ENCODE data around the gene NR2C1. TPM values are rescaled to one million over a fixed set of nuclear protein-coding genes. Genes with fewer than 3 reads are reported as not detected.

NR2C1 gene
- polyA plus RNA-seq, 3 donors = 9.4 to 16.1 (median 12.8) TPM

GRCh38 chr12:94980577-94980976 lies 92.8 kb downstream of the NR2C1 start:
- no peak overlapping the region for H3K27ac ChIP-seq (ENCODE audit: low read depth, low read length)
- WGBS, 3 donors = 55 to 65% (median 65%) methylated on average over 4 of the region's 4 CpGs

DNA sequence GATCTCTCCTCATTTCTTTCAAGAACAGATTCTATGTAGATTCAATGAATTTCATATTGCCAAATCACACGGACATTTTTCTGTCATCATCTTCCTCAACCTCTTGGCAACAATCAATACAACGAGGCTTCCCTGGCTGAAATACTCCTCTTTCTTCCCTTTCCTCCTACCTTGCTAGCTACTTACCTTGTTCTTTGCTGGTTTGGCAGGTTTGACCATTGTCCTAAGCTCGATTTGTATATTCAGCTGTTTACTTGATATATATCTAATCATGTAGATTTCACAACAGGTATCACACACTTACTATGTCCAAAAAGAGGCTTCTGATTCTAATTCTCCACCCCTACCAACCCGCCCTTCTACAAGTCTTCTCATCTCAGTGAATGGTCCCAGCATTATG lies 93.5 kb downstream of the NR2C1 start:
- H3K27ac ChIP-seq (ENCODE audit: low read depth, low read length) = no peak overlapping the region
- WGBS, 3 donors = 76 to 77% (median 76%) methylated on average over 4 of the region's 4 CpGs

GRCh38 chr12:94977766-94978468 lies 95.5 kb downstream of the NR2C1 start:
- 91 to 94% (median 93%) methylated on average over 4 of the region's 4 CpGs for WGBS, 3 donors
- no peak overlapping the region for H3K27ac ChIP-seq (ENCODE audit: low read depth, low read length)

DNA sequence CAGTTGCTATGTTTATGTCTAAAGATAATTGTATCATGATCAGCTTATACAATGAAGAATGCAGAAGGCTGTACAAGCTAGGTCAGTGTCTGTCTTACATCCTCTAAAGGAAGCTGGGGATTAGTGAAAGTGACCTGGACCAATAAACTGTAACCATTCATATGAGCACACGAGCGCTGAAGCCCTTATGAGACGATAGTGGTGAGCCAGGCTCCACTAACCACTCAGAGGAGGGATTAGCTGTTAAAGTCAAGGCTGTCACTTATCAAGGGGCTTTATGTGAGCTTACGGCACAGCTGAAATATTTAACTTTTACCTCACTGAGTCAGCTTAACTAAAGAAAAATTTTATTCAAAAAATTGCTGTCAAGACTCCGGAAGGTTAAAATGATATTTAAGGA lies 100.2 kb downstream of the NR2C1 start:
- WGBS, 3 donors = 86 to 90% (median 87%) methylated on average over 5 of the region's 5 CpGs

GRCh38 chr12:94972795-94973194 lies 100.6 kb downstream of the NR2C1 start:
- WGBS, 3 donors = 79 to 93% (median 82%) methylated on average over 2 of the region's 2 CpGs
- no peak overlapping the region for H3K27ac ChIP-seq (ENCODE audit: low read depth, low read length)

More for the DNA sequence above, 100.2 kb downstream of the NR2C1 start:
- no peak overlapping the region for H3K27ac ChIP-seq (ENCODE audit: low read depth, low read length)

DNA sequence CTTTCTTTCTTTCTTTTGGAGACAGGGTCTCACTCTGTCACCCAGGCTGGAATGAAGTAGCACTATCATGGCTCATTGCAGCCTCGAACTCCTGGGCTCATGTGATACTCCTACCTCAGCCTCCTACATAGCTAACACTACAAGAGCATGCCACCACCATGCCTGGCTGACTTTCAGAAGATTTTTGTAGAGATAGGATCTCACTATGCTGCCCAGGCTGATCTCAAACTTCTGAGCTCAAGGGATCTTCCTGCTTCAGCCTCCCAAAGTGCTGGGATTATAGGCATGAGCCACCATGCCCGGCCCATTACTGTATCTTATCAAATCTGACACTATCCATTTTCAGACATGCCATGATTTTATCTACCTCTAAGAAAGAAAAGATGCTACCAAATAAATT lies 101.5 kb downstream of the NR2C1 start:
- H3K27ac ChIP-seq (ENCODE audit: low read depth, low read length) = no peak overlapping the region
- 95 to 100% (median 96%) methylated on average over 2 of the region's 2 CpGs for WGBS, 3 donors

DNA sequence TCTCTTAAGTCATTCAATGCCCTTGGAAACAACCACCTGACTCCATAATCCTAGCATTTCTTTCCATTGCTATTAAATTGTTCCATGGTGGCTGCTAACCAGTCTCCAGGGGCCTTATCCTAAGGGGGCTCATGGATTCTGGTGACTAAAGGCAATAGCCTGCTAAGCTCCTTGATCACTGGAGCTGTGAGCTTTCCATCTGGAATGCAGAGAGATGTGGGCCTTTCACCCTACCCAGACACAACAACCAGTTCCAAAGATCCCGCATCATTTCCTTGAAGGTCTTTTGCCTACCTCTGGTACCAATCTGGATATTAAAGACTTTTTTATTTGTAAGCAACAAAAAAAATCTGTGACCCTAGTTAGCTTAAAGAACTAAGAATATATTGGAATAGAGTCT lies 102.9 kb downstream of the NR2C1 start:
- H3K27ac ChIP-seq (ENCODE audit: low read depth, low read length) = no peak overlapping the region

More for the DNA sequence above, 102.9 kb downstream of the NR2C1 start:
- 97 to 100% (median 97%) methylated on average over 1 of the region's 1 CpG for WGBS, 3 donors

Other genes with a start within 250 kb of the NR2C1 start
- 100 to 1,000 TPM in 2 of 3 donors, 10 to 100 TPM in 1; 49.8 to 107 (median 104) TPM for gene NDUFA12, start 69.9 kb downstream of the NR2C1 start, polyA plus RNA-seq
- gene FGD6, start 143.8 kb upstream of the NR2C1 start, polyA plus RNA-seq = 1 to 10 TPM in 2 of 3 donors, under 1 TPM in 1; 0.91 to 2.1 (median 1.6) TPM
- gene VEZT, start 144.2 kb upstream of the NR2C1 start, polyA plus RNA-seq = 10 to 100 TPM; 17.2 to 27.7 (median 17.9) TPM

All from adipose tissue (tissue), 3 donors.